Gastroesophageal sphincter (tissue), 3 donors: ENCODE data around the gene PIRT.
"Not testable (repeated sequence)": the region's sequence is repeated elsewhere in the genome, so short reads cannot be mapped to it uniquely, and the experiment has no call there.

Source experiments
- CTCF ChIP-seq, 4 experiments: fragments of 200-600 bp in 2 of 4; fragments of 450-650 bp in 2 of 4; sonication (generic) in 1 of 4; IDR thresholded peaks; one replicate each; pipeline ENCODE4 v1.5.1; 2017 to 2019; ENCODE audit warnings: antibody characterized with exemption in 4 of 4, mild to moderate bottlenecking in 2 of 4, moderate library complexity in 2 of 4
- POLR2A ChIP-seq, 2 donors: fragments of 450-650 bp; IDR thresholded peaks; one replicate each; pipeline ENCODE4 v1.6.1; 2017; ENCODE audit warnings: antibody characterized with exemption in 2 of 2, mild to moderate bottlenecking in 2 of 2, moderate library complexity in 1 of 2
- POLR2AphosphoS5 ChIP-seq: sonication (generic); formaldehyde crosslinking; IDR thresholded peaks from one replicate; pipeline ENCODE4 v1.6.1; 2017; ENCODE audit warnings: antibody characterized with exemption

- TF ChIP-seq CTCF (IDR thresholded peaks at IDR 0.05); POLR2A (IDR thresholded peaks at IDR 0.05); POLR2AphosphoS5: not testable (repeated sequence)
These were observed 30.9 kb upstream of the PIRT start for GRCh38 chr17:10868744-10869143.
